ELR (cell line): ENCODE results near the gene POR.
"Not testable (repeated sequence)": the region's sequence is repeated elsewhere in the genome, so short reads cannot be mapped to it uniquely, and the experiment has no call there.

Source experiments
- DNase-seq: peaks from one replicate; pipeline ENCODE4 v3.0.0-alpha.2; 2015; ENCODE audit warnings: low read depth

Gene POR

GRCh38 chr7:76029682-76030081, 114.7 kb downstream of the POR start:
- DNase-seq: not testable (repeated sequence)

GRCh38 chr7:76031964-76032363, 117.0 kb downstream of the POR start:
- no peak for DNase-seq
